ENCODE results near the gene STK10. TPM values are rescaled to one million over a fixed set of nuclear protein-coding genes. Genes with fewer than 3 reads are reported as not detected.

The STK10 gene
- total RNA-seq, 1 donor from 2014 or later, result 29.1 TPM

Other genes with a start within 250 kb of the STK10 start
- 58.0 and 64.9 TPM in 2 replicates for gene FBXW11, start 181.6 kb downstream of the STK10 start, total RNA-seq
- gene EFCAB9, start 5.9 kb upstream of the STK10 start, total RNA-seq, result not detected in 2 replicates
- 15.7 and 18.3 TPM in 2 replicates for gene UBTD2, start 95.5 kb upstream of the STK10 start, total RNA-seq